HG03378 (cell line): ENCODE results near the gene SPIC.

Experiments
- ATAC-seq: cut with Tn5 transposase; IDR thresholded peaks from one replicate; pipeline ENCODE4 v1.9.1; 2021; ENCODE audit warnings: mild to moderate bottlenecking, moderate library complexity; ENCODE audit not compliant: unreplicated experiment

The SPIC gene

DNA sequence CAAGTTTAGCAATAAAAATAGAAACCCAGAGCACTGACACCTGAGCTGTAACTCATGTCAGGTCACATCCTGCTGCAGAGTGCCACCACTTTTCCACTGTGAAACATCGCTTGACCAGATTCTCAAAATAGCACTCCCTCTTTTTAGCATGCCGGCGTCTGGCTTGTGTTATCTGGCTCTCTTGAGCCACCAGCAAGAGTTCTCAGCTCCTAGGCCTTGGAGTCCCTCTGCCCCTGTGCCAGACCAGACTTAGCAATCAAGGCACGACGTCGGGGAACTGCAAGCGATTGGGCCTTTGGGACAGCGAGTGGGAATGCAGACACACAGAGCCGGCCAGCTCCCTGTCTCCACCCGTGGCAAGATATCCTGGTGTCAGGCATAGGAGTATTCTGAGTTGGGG lies 52.5 kb downstream of the SPIC start:
- ATAC-seq, result no peak

DNA sequence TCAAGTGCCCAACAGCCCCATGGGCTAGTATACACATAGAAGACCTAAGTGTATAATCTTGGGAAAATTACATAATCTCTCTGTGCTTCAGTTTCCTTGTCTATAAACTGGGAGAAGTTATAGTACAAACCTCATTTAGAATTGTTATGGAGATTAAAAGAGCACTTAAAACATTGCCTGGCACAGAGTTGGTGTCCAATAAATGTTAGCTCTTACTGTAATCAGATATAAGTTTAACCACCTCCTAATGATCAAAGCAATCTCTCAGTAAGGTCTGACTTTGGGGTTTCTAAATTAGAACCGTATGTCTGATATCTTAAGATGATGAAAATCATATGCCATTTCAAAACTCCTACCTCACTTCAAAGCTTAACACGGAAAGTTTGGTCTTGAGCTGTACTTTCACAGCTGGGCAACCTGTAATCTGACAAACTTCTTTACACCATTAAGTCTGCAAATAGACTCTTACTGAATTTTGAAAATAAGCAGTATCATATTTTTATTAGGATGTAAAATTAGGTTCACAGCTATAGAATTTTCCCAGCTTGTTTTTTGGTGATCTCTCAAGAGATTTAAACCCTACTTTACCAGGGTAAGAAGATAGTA lies 61.0 kb downstream of the SPIC start:
- no peak for ATAC-seq
